OCI-LY3 (cell line): ENCODE results near the gene CAMK2D.

ENCODE experiments used
- EZH2phosphoT487 ChIP-seq: fragments of 200-600 bp; shearing (Covaris generic); IDR thresholded peaks from 2 replicates; pipeline ENCODE4 v1.6.1; 2018; ENCODE audit warnings: antibody characterized with exemption, mixed run types, low read depth
- TF ChIP-seq, protein P1 (sequence below): fragments of 200-600, 300-600 bp; sonication (generic); IDR thresholded peaks from 2 replicates; pipeline ENCODE4 v1.5.1; 2014; ENCODE audit warnings: antibody characterized with exemption, low read length, low read depth

DNA sequence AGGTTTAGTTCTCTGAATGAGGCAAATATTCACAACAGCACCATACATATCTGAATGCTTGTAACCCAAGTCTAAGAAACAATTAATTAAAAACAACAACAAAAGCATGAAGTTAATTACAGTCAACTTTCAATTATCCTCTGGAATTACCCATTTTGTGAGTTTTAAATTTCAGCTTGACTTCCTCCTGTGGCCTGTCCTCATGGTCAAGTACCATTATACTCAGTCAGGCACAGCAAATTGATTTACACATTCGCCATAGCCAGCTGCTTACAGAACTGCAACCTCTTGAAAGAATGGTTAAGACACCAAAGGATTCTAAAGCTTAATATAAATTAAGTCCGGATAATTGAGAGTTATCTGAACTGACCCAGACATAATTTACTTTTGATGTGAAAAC is 306.5 kb downstream of the CAMK2D start:
- TF ChIP-seq, protein P1, sequence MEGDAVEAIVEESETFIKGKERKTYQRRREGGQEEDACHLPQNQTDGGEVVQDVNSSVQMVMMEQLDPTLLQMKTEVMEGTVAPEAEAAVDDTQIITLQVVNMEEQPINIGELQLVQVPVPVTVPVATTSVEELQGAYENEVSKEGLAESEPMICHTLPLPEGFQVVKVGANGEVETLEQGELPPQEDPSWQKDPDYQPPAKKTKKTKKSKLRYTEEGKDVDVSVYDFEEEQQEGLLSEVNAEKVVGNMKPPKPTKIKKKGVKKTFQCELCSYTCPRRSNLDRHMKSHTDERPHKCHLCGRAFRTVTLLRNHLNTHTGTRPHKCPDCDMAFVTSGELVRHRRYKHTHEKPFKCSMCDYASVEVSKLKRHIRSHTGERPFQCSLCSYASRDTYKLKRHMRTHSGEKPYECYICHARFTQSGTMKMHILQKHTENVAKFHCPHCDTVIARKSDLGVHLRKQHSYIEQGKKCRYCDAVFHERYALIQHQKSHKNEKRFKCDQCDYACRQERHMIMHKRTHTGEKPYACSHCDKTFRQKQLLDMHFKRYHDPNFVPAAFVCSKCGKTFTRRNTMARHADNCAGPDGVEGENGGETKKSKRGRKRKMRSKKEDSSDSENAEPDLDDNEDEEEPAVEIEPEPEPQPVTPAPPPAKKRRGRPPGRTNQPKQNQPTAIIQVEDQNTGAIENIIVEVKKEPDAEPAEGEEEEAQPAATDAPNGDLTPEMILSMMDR = no peak
- TF ChIP-seq EZH2phosphoT487 = no peak
